Measurements from ENCODE around the gene ZNF274.

ZNF274 gene

GRCh38 chr19:58212336-58213074, 29.6 kb downstream of the ZNF274 start:
- no peak for TF ChIP-seq CTCF (IDR thresholded peaks at IDR 0.05; ENCODE audit: borderline replicate concordance, control extremely low read depth, extremely low read depth, insufficient read depth, missing control alignments)
- in situ Hi-C loops (cut with MboI; ENCODE audit: low sequenced_read_pairs, unreplicated experiment): no loop called here
- no peak for DNase-seq (ENCODE audit: low spot score)

- TF ChIP-seq CTCF (IDR thresholded peaks at IDR 0.05; ENCODE audit: borderline replicate concordance, control extremely low read depth, extremely low read depth, insufficient read depth, missing control alignments): no peak
- no peak for DNase-seq (ENCODE audit: low spot score)
- in situ Hi-C loops (cut with MboI; ENCODE audit: low sequenced_read_pairs, unreplicated experiment): no loop called here
Observed at GRCh38 chr19:58213075-58213369, 30.2 kb downstream of the ZNF274 start.

- in situ Hi-C loops (cut with MboI; ENCODE audit: low sequenced_read_pairs, unreplicated experiment): no loop called here
- DNase-seq (ENCODE audit: low spot score): no peak
- no peak for TF ChIP-seq CTCF (IDR thresholded peaks at IDR 0.05; ENCODE audit: borderline replicate concordance, control extremely low read depth, extremely low read depth, insufficient read depth, missing control alignments)
Observed at GRCh38 chr19:58217069-58217481, 34.2 kb downstream of the ZNF274 start.

- DNase-seq (ENCODE audit: low spot score): no peak
- in situ Hi-C loops (cut with MboI; ENCODE audit: low sequenced_read_pairs, unreplicated experiment): no loop called here
- TF ChIP-seq CTCF (IDR thresholded peaks at IDR 0.05; ENCODE audit: borderline replicate concordance, control extremely low read depth, extremely low read depth, insufficient read depth, missing control alignments): no peak
Observed at GRCh38 chr19:58217607-58218391, 34.9 kb downstream of the ZNF274 start.

- TF ChIP-seq CTCF (IDR thresholded peaks at IDR 0.05; ENCODE audit: borderline replicate concordance, control extremely low read depth, extremely low read depth, insufficient read depth, missing control alignments): peak; percentile 10
- in situ Hi-C loops (cut with MboI; ENCODE audit: low sequenced_read_pairs, unreplicated experiment): no loop called here
- no peak for DNase-seq (ENCODE audit: low spot score)
Observed at GRCh38 chr19:58218899-58219298, 36.0 kb downstream of the ZNF274 start.

GRCh38 chr19:58227964-58228584, 45.2 kb downstream of the ZNF274 start:
- peak; percentile 49 for DNase-seq (ENCODE audit: low spot score)
- in situ Hi-C loops (cut with MboI; ENCODE audit: low sequenced_read_pairs, unreplicated experiment): no loop called here
- TF ChIP-seq CTCF (IDR thresholded peaks at IDR 0.05; ENCODE audit: borderline replicate concordance, control extremely low read depth, extremely low read depth, insufficient read depth, missing control alignments): no peak

Measured in GM13976 (cell line).